Stomach (tissue), 9 donors: ENCODE measurements around the gene TFF3. TPM values are rescaled to one million over a fixed set of nuclear protein-coding genes. Genes with fewer than 3 reads are reported as not detected.

Source experiments
- DNase-seq, 2 donors: peaks; one replicate each; pipeline versions ENCODE4 v3.0.0 to v3.0.0-alpha.2; 2013 to 2019
- H3K27ac ChIP-seq, 5 donors: fragments of 200-600 bp in 4 of 5; sonication (generic) in 4 of 5; one replicate each; pipeline ENCODE4 v1.5.1; 2013 to 2019; ENCODE audit warnings: mild to moderate bottlenecking in 1 of 5, moderate library complexity in 1 of 5
- H3K27me3 ChIP-seq, 3 donors: fragments of 200-600 bp; sonication (generic); one replicate each; pipeline ENCODE4 v1.5.1; 2017 to 2019; ENCODE audit warnings: mixed run types in 1 of 3
- H3K36me3 ChIP-seq, 4 donors: fragments of 200-600 bp; sonication (generic); 1 replicate in 3 of 4; 2 replicates in 1 of 4; pipeline ENCODE4 v1.5.1; 2016 to 2019
- H3K4me1 ChIP-seq, 4 donors: fragments of 200-600 bp; sonication (generic); one replicate each; pipeline ENCODE4 v1.5.1; 2016 to 2019
- H3K4me3 ChIP-seq, 4 donors: fragments of 200-600 bp; sonication (generic) in 3 of 4; one replicate each; pipeline ENCODE4 v1.5.1; 2016 to 2019; ENCODE audit warnings: mild to moderate bottlenecking in 1 of 4
- H3K9me3 ChIP-seq, 4 donors: fragments of 200-600 bp; sonication (generic); one replicate each; pipeline ENCODE4 v1.5.1; 2016 to 2019
- CTCF ChIP-seq, 7 experiments: fragments of 450-650 bp in 4 of 7; fragments of 200-600 bp in 3 of 7; sonication (generic) in 3 of 7; IDR thresholded peaks; one replicate each; pipeline ENCODE4 v1.5.1; 2016 to 2019; ENCODE audit warnings: antibody characterized with exemption in 7 of 7, control low read depth in 2 of 7, mild to moderate bottlenecking in 1 of 7
- EP300 ChIP-seq: sonication (generic); formaldehyde crosslinking; IDR thresholded peaks from one replicate; pipeline ENCODE4 v1.6.1; 2017; ENCODE audit warnings: antibody characterized with exemption
- POLR2A ChIP-seq, 4 donors: fragments of 450-650 bp; IDR thresholded peaks; one replicate each; pipeline ENCODE4 v1.6.1; 2016; ENCODE audit warnings: antibody characterized with exemption in 4 of 4, control low read depth in 2 of 4, mild to moderate bottlenecking in 1 of 4, moderate library complexity in 1 of 4
- POLR2AphosphoS5 ChIP-seq, 3 donors: sonication (generic); formaldehyde crosslinking; IDR thresholded peaks; one replicate each; pipeline ENCODE4 v1.6.1; 2016; ENCODE audit warnings: antibody characterized with exemption in 3 of 3
- whole genome bisulfite sequencing, 5 donors: extraction: QIAGEN DNeasy Blood & Tissue Kit in 3 of 5; methylation state at CpG; one replicate each; pipeline versions ENCODE4 v1.1.5 to v1.1.7; 2013 to 2018; 5-methylcytosine and 5-hydroxymethylcytosine counted together
- intact Hi-C: fragments of 100-400 bp; cut with DNase I; formaldehyde crosslinking; loops from one replicate; pipeline ENCODE4 v1.15.1; 2023; ENCODE audit warnings: low total_unique reads
- polyA plus RNA-seq, 3 donors: library from polyadenylated mRNA; stranded (reverse); fragments of 200-250 nt; gene quantifications; one replicate each; pipeline ENCODE4 v1.2.3, GENCODE V29; 2013
- total RNA-seq, 5 donors: library from RNA; depleted of rRNA; stranded (reverse); fragments of >200 nt; gene quantifications; one replicate each; pipeline versions ENCODE4 v1.1.0 to v1.2.3, GENCODE V29; 2014 to 2016
- donor health status: healthy with polysubstance abuse.
- donor health status: Bipolar disorder and iron deficiency.
- donor health status: healthy.

Gene TFF3
- total and polyA plus RNA-seq, 8 donors = 2.0 to 488 (median 27.3) TPM

DNA sequence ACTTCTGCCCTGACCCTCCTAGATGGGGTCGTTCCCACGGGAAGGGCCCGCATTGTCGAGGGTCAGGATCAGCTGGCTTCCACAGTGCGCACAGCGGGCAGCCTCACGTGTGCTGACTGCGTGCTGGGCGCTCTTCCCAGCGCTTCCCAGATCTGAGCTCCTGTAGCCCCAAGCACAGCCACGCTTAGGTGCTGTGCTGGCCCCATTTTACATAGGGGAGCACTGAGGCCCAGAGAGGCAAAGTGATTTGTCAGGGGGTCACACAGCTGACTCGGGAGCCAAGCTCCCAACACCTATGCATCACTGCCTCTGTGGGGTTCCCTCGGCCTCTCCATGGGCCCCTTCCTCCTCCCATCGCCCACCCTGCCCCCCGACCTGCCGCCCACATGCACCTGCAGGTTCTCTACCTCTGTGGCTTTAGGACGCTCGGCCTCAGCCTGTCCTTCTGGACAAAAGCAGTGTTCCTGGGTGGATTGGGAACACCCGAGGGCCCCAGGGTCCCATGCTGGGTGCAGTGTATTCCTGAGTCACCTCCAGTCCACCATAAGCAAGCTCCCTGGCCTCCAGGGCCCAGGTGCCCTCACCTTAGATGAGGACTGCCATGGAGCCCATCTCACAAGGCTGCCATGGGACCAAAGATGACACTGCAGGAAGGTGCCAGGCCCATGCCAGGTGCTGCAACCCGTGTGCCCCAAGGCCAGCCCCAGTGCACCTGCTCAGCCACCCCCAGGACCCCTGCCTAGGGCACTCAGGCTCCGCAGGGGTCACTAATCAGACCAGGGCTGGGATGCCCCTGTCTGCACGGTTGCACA is 23.3 kb downstream of the TFF3 start:
- H3K27me3 ChIP-seq = no peaks in the 10 kb centered on the region
- TF ChIP-seq POLR2A (IDR thresholded peaks at IDR 0.05) (no peak), EP300 (no peak), POLR2AphosphoS5 (IDR thresholded peaks at IDR 0.05) (no peak), CTCF (IDR thresholded peaks at IDR 0.05) (no peak)
- no peak for DNase-seq
- 89 to 93% (median 92%) methylated on average over 17 to 22 of the region's 22 CpGs for WGBS, 5 donors
- H3K4me1 ChIP-seq = no peaks in the 10 kb centered on the region
- intact Hi-C loops = no loop called here
- H3K27ac ChIP-seq = no peak overlapping the region
- peaks cover 0 to 98% (median 90%) of the 10 kb centered on the region in 4 donors for H3K36me3 ChIP-seq
- H3K4me3 ChIP-seq = no peak overlapping the region
- H3K9me3 ChIP-seq = no peaks in the 10 kb centered on the region

GRCh38 chr21:42291003-42291750 is 24.0 kb downstream of the TFF3 start:
- H3K9me3 ChIP-seq = no peaks in the 10 kb centered on the region
- no peak for TF ChIP-seq POLR2AphosphoS5 (IDR thresholded peaks at IDR 0.05)
- no peak for TF ChIP-seq POLR2A (IDR thresholded peaks at IDR 0.05)
- TF ChIP-seq EP300 = no peak
- no peak for TF ChIP-seq CTCF (IDR thresholded peaks at IDR 0.05)
- no peak overlapping the region for H3K27ac ChIP-seq
- peaks cover 0 to 98% (median 90%) of the 10 kb centered on the region in 4 donors for H3K36me3 ChIP-seq
- 87 to 90% (median 88%) methylated on average over 20 to 35 of the region's 35 CpGs for WGBS, 5 donors
- DNase-seq = no peak
- H3K27me3 ChIP-seq = no peaks in the 10 kb centered on the region
- no peaks in the 10 kb centered on the region for H3K4me1 ChIP-seq
- no peak overlapping the region for H3K4me3 ChIP-seq
- intact Hi-C loops = no loop called here

GRCh38 chr21:42290505-42290904 is 24.7 kb downstream of the TFF3 start:
- Histone ChIP-seq H3K4me3 (no peak overlapping the region), H3K36me3 (peaks cover 0 to 98% (median 90%) of the 10 kb centered on the region in 4 donors), H3K4me1 (no peaks in the 10 kb centered on the region), H3K9me3 (no peaks in the 10 kb centered on the region), H3K27me3 (no peaks in the 10 kb centered on the region), H3K27ac (no peak overlapping the region)
- 37 to 52% (median 45%) methylated on average over 3 of the region's 3 CpGs for WGBS, 5 donors
- no peak for DNase-seq
- TF ChIP-seq POLR2AphosphoS5 (IDR thresholded peaks at IDR 0.05) = no peak
- intact Hi-C loops = no loop called here

DNA sequence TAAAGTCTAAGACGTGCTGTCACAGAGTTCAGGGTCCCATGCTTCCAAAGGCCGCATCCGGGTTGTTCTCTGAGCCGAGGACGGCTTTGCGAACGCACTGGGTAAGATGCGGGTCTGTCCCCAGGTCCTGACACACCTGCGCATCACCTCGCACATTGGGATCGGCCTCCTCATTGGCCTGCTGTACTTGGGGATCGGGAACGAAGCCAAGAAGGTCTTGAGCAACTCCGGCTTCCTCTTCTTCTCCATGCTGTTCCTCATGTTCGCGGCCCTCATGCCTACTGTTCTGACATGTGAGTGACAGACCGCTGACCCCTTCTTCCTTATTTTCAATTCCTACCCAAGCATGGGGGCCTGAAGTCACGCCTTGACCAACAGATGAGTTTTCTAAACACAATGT is 25.3 kb downstream of the TFF3 start:
- H3K36me3 ChIP-seq = peaks cover 0 to 100% (median 93%) of the 10 kb centered on the region in 4 donors
- intact Hi-C loops = no loop called here

More for the DNA sequence above, 25.3 kb downstream of the TFF3 start:
- Histone ChIP-seq H3K27me3 (no peaks in the 10 kb centered on the region), H3K27ac (no peak overlapping the region), H3K9me3 (no peaks in the 10 kb centered on the region), H3K4me3 (no peak overlapping the region), H3K4me1 (no peaks in the 10 kb centered on the region)
- TF ChIP-seq CTCF (IDR thresholded peaks at IDR 0.05) = no peak
- TF ChIP-seq EP300 = no peak
- TF ChIP-seq POLR2A (IDR thresholded peaks at IDR 0.05) = no peak
- no peak for TF ChIP-seq POLR2AphosphoS5 (IDR thresholded peaks at IDR 0.05)
- no peak for DNase-seq
- WGBS, 5 donors = 87 to 94% (median 90%) methylated on average over 18 of the region's 18 CpGs
